G401 (cell line): Measurements from ENCODE around the gene PRKCE. TPM values are rescaled to one million over a fixed set of nuclear protein-coding genes. Genes with fewer than 3 reads are reported as not detected.
A peak's percentile ranks its signal among the peaks of the same experiment; 100 is the strongest.
"Not testable (repeated sequence)": the region's sequence is repeated elsewhere in the genome, so short reads cannot be mapped to it uniquely, and the experiment has no call there.

ENCODE experiments used
- DNase-seq: peaks from one replicate; pipeline ENCODE4 v3.0.0-alpha.2; 2015; ENCODE audit warnings: low spot score
- in situ Hi-C: cut with HindIII; loops from 2 replicates; pipeline ENCODE4 v1.10.0; 2016; ENCODE audit warnings: low sequenced_read_pairs, mixed read lengths
- total RNA-seq: library from RNA; depleted of rRNA; stranded (reverse); fragments of >200 nt; shearing (Covaris generic); gene quantifications from 2 replicates; pipeline ENCODE4 v1.2.3, GENCODE V29; 2014

Gene PRKCE
- total RNA-seq, 1 experiment from 2014 or later, result 3.9 TPM

GRCh38 chr2:45886171-45886663, 234.7 kb downstream of the PRKCE start:
- DNase-seq, result peak; percentile 54
- in situ Hi-C loops, result no loop called here

GRCh38 chr2:45888167-45888566, 236.7 kb downstream of the PRKCE start:
- no peak for DNase-seq
- in situ Hi-C loops, result no loop called here

- in situ Hi-C loops, result no loop called here
- DNase-seq, result no peak
Measured at GRCh38 chr2:45888641-45889040, 237.2 kb downstream of the PRKCE start.

GRCh38 chr2:45889053-45889452, 237.6 kb downstream of the PRKCE start:
- DNase-seq, result no peak
- in situ Hi-C loops, result no loop called here

GRCh38 chr2:45889620-45890370, 238.3 kb downstream of the PRKCE start:
- DNase-seq, result no peak
- in situ Hi-C loops, result no loop called here

- in situ Hi-C loops, DNase-seq: not testable (repeated sequence)
Measured at GRCh38 chr2:45890371-45890646, 238.8 kb downstream of the PRKCE start.

GRCh38 chr2:45890819-45891218, 239.3 kb downstream of the PRKCE start:
- in situ Hi-C loops, result no loop called here
- no peak for DNase-seq

- in situ Hi-C loops, result no loop called here
- peak; percentile 91 for DNase-seq
Measured at GRCh38 chr2:45891719-45892424, 240.4 kb downstream of the PRKCE start.

- in situ Hi-C loops, result no loop called here
- DNase-seq, result no peak
Measured at GRCh38 chr2:45892425-45892745, 240.9 kb downstream of the PRKCE start.

- in situ Hi-C loops, result no loop called here
- no peak for DNase-seq
Measured at GRCh38 chr2:45892757-45893156, 241.3 kb downstream of the PRKCE start.

- in situ Hi-C loops, result no loop called here
Measured at GRCh38 chr2:45894211-45894610, 242.7 kb downstream of the PRKCE start.

GRCh38 chr2:45895241-45895861, 243.9 kb downstream of the PRKCE start:
- no peak for DNase-seq
- in situ Hi-C loops, result no loop called here

More at GRCh38 chr2:45894211-45894610, 242.7 kb downstream of the PRKCE start:
- no peak for DNase-seq

GRCh38 chr2:45896311-45896710, 244.8 kb downstream of the PRKCE start:
- in situ Hi-C loops, result no loop called here
- no peak for DNase-seq

- in situ Hi-C loops, result no loop called here
- no peak for DNase-seq
Measured at GRCh38 chr2:45897842-45898241, 246.4 kb downstream of the PRKCE start.

GRCh38 chr2:45898819-45899218, 247.3 kb downstream of the PRKCE start:
- DNase-seq, result no peak
- in situ Hi-C loops, result no loop called here

GRCh38 chr2:45899926-45900325, 248.5 kb downstream of the PRKCE start:
- in situ Hi-C loops, result no loop called here
- DNase-seq, result no peak

GRCh38 chr2:45901468-45902032, 250.1 kb downstream of the PRKCE start:
- in situ Hi-C loops, result no loop called here
- DNase-seq, result no peak

GRCh38 chr2:45902380-45902779, 250.9 kb downstream of the PRKCE start:
- in situ Hi-C loops, result no loop called here
- no peak for DNase-seq

GRCh38 chr2:45902781-45903375, 251.4 kb downstream of the PRKCE start:
- no peak for DNase-seq
- in situ Hi-C loops, result no loop called here
